Central memory CD4-positive, alpha-beta T cell (primary cell): ENCODE data around the gene ABCG4.

Source experiments
- DNase-seq: peaks from one replicate; pipeline ENCODE4 v3.0.0; 2022

ABCG4 gene

GRCh38 chr11:119209186-119209585 lies 60.3 kb downstream of the ABCG4 start:
- no peak for DNase-seq

- DNase-seq, result no peak
These were observed 61.2 kb downstream of the ABCG4 start for GRCh38 chr11:119210050-119210449.
